HG03039 (cell line): ENCODE measurements around the gene OCA2.

Experiments
- ATAC-seq: cut with Tn5 transposase; IDR thresholded peaks from one replicate; pipeline ENCODE4 v1.9.1; 2021; ENCODE audit warnings: mild to moderate bottlenecking, moderate library complexity; ENCODE audit not compliant: unreplicated experiment

The OCA2 gene

DNA sequence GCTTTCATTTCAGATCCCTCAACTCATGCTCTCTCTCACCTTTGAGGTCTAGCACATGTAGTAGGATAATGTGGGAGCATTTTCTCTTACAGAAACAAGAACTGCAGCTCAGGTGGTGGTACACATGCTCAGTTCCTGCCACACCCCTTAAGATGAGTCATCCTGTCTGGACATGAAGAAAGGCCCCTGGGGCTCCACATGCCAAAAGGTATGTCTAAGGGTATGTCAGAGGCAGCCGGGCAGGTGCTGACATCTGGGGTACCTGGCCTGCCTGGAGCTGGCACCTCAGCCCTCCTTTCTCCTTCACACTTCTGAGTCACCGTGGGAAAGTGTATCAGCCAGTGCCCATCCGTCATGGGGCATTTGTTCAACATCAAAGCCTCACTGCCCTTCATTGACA lies 209.9 kb downstream of the OCA2 start:
- ATAC-seq: no peak

DNA sequence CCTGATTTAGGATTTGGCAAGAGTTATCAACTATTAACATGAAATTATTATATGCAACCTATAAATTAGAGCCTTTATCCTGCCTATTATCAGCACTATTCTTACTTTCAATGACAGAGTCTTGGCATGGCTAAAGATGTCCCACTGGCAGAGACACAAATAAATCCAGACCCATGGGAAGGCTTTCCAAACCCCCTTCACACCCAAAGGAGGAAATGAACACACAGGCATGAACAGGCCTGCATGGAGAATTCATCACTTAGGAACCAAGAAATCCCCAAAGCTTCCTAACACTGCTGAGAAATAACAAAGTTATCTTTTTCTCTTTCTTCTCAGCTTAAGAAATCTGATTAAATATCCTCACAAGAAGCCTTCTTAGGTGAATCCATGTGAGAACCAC lies 213.9 kb downstream of the OCA2 start:
- no peak for ATAC-seq

DNA sequence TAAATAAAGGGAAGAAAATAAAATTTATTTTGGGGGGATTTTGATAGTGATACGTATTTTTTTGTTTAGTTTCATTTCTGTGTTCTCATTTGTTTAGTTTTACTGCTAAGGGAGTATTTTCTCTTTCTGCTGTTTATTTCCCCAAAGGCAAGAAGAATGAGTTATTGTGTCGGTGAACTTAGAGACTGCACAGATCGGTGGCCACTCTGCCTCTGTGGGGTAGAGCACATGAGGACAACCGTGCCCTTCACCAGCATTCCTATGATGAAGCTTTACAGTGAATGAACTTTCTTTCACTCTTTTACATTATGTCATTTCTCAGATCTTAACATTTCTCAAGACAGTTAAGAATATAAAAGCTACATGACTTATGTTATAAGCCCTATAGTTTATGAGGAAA lies 214.4 kb downstream of the OCA2 start:
- no peak for ATAC-seq

DNA sequence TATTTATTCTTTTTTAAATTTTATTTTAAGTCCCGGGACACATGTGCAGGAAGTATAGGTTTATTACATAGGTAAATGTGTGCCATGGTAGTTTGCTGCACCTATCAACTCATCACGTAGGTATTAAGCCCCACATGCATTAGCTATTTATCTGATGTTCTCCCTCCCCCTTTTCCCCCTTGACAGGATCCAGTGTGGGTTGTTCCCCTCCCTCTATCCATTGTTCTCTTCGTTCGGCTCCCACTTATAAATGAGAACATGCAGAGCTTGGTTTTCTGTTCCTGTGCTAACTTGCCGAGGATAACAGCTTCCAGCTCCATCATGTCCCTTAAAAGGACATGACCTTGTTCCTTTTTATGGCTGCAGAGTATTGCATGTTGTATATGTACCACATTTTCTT lies 220.3 kb downstream of the OCA2 start:
- ATAC-seq: no peak

DNA sequence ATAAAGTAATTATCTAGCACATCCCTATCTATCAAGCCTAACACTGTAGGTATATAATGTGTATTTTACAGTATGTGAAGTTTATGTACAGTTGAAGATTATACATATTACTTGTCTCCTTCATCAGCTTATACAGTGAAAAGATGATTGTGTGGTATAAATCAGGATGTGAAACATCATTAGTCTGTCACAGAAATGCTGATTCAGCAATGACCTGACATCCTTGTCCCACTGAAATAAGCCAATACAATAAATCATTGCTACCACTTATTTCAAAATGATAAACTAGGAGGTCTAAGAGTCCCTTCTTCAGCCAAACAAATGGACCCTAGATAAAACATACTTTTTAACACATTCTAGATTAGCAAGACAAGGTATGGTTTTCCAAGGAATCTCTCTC lies 225.3 kb downstream of the OCA2 start:
- ATAC-seq: no peak

DNA sequence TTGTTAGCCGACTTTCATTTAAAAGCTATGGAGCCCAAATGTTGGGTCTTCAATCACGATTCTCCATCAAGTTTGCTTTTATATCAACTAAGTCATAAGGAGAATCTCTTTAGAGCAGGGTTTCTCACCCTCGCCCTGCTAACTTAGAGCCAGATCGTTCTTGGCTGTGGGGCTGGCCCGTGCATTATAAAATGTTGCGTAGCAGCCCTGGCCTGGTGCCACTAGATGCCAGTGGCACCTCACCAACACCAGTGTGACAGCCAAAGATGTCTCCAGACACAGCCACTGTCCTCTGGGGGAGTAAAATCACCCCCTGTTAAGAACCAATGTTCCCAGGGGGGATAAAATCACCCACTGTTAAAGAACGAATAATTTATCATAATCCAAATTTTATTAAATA lies 226.1 kb downstream of the OCA2 start:
- no peak for ATAC-seq

DNA sequence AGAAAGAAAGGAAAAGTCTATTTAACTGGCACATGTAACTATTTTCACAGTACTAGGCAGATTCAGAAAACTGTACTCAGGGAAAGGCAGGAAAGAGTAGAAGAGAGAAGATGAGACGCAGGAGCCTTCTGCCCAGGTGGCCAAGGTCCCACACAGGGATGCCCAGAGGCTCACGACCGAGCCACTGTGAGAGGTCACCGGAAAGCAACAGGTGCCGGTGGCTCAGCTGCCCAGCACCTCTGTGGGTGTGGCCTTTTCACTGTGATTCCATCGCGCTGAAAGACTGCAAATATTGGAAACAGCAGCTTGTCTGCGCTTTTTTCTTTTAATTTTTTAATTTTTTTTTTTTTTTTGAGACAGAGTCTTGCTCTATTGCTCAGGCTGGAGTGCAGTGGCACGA lies 226.8 kb downstream of the OCA2 start:
- ATAC-seq: no peak

DNA sequence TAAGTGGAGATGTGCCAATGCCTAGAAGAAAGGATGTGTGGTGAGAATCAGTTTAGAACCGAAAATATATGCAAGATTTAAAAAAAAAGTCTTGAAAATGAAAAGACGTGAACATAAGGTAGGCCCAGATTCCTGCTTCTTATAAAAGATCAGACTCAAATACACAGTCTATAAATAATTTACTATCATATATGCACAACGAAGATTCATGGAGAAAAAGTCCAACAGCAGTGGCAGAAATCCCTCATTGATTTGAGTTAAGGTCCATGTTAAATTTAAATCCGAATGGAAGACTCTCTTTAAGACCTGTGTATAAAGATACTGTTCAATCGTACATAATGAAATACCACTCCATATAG lies 227.2 kb downstream of the OCA2 start:
- ATAC-seq: no peak

DNA sequence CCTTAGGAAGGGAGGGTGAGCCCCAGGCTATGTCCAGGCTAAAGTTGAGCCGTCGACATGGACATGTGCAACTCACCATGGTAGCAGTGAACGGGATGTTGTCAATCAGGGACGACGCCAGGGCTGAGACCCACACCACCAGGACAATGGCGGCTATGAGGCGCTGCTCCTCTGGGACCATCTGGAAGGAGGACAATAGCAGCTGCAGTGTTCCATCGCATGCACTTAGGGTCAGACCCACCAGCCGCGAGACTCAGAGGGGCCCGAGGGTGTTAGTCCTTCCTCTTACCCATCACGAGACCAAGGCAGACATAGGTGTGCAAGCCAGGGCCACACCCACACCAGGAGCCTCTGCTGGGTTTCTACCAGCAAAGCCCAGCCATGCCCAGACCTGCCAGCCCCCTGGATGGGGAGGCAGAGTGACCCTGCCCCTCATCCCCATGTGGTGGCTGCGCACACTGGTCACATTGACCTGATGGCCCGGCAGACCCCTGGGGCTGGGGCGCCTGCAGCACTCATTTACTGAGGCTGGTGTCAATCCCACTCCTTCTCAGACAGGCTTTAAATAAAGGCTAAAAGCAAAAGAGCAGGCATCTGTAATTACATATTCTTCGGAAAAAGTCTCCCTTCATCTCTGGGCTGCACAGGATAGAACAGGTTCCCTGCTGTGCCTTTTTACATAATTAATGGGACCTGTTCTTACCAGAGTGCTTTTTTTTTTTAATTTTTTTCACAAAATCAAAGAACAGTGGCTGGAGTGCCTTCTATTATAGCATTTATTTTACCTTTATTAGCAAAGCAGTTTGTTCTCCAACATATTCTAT lies 227.8 kb downstream of the OCA2 start:
- no peak for ATAC-seq

DNA sequence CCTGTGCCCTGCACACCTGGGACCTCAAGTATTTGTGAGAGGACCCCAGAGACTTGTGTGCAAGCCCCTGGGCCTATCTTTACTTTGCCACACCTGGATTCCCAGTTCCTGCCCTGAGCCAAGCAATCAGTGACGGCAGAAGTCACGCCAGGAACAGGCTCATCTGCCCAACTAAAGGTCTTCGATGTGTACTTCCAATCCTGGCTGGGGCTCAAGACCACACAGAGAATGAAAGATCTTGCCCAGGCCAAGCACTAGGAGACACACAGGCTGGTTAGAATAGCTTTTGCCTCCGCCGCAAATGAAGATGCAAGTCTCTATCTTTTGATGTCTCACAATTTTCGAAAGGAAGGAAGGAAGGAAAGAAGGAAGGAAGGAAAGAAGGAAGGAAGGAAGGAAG lies 228.8 kb downstream of the OCA2 start:
- ATAC-seq: no peak

DNA sequence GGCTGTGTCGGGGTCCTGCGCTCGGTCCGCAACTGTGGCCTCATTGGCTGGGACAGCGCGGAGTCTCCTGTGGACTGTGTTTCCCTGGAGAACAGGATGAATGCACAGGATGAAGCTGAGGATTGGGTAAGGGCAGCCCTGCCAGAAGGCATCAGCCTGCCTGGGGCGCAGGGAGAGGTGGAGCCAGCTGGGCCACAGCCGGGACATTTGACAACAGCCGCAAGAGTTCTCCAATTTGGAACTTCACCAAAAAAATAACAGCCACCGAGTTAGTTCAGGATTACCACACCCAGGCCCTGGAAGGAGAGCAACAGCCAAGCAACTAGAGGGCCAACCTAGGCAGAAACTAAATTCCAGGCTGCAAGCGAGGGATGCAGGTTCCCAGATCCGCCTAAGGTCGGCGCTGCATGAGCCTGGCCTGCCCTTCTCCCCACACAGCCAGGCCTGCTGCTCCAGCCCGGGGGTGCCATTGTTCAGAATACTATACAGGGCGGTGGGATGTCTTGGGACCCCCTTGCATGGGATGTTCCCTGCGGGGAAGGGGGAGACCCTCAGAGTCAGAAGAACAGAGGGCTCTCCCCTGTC lies 229.3 kb downstream of the OCA2 start:
- ATAC-seq: no peak

DNA sequence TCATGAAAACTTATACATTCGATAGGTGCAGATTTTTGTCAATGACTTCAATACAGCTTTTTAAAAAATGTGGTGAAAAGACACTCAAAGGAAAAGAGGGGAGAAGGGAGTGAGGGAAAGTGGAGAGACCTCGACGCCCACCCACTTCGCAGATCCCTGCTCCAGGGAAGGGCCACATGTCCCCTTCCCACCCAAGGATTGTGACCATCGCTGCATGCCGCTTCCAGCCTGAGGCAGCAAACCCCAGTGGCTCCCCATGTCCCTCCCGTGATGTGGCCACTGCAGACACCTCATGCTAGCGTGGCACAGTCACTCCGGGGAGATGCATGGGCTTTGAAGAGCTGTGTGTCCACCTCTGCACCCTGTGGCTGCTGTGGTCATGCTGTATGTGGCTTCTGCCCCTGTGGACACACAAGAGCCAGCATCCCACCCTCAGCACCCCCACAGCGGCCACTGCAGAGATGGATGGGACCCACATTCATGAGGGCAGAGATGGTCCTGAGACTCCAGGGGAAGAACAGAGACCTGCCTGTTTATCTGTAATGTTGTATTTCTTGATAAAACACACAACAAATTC lies 230.2 kb downstream of the OCA2 start:
- ATAC-seq: no peak

DNA sequence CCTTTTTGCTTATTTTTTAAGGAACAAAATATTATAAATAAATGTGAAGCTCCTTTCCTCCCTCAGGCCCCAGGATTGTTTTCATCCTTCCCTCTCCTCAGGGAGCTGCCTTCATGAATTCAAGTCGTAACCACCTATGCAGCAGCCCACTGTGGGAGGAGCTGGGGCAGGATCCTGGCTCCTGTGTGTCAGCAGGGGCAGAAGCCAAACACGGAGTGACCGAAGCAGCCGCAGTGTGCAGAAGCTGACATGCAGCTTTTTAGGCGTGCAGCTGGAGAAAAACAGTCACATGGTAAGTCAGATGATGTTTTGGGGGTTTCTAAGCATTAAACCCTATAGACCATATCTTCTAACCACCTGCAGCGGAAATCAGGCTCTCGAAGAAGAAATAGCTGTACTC lies 231.3 kb downstream of the OCA2 start:
- no peak for ATAC-seq

DNA sequence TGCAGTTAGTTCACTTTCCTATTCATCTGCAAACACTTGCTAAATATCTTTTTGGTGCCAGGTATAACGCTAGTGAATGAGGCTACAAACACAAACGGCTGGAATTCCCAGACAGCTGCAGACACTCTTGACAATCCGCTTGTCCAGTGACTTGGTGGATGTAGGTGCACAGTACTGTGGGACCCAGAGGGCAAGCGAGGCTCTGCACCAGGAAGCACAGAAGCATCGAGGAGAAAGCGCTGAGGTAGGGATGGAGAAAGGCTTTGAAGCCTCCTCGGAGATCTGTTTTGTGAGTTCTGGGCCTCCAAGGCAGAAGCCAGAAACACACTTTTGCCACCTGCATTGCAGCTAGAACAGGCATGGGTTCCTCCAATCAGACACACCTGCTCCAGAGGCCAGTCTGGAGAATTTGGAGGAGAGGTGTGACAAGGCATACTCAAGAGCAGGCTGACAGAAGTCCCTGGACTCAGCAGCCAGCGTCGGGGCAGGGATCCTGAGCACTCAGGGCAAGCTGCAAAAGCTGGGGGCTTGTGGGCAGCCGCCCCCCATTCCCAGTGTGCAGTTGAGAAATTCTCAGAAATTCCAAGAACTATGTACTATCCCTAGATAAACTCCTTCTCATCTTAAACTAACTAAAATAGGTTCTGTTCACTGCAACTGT lies 232.5 kb downstream of the OCA2 start:
- no peak for ATAC-seq

DNA sequence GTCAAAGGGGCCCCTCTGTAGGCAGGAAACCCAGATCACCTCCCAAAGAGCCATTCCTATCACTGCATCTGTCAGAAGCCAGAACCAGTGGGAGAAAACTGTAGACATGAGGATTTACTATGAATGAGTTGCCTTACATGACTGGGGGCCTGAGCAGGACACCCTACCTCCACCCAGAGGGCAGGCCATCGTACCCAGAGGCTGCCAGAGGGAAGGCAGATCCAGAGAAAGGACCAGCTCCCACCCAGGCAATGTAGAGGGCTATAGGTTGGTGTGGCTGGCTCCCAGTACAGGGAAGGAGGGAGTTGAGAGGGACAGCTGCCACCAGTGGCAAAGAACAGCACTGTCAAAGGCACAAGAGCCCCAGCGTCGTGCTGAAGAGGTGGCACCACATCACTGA lies 233.2 kb downstream of the OCA2 start:
- ATAC-seq: no peak

DNA sequence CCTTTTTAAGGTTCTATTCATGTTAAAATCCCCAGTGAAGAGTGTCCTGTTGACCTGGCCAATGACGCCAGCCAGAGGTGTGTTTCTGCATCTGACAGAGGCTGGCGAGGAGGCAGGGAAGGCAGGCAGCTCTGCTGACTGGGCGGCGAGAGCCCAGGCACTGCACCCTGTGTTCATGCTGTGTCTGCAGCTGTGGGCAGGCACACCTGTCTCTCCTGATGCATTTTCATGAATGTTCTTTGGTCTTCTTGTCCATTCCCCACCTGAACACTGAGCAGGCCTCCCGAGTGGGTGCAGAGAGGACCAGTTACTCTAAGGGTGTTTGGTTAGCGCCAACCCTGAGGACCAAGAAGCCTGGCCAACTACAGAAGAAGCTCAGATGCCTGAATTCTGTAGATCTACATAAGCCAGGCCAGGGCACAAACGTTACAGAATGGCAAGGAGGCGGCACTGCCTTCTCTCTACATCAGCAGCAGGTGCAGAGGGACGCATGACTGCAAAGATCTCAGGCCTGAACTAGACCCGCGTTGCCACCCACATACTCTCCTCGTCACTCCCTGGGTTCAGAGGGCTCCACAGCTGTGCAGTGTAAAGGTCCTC lies 233.7 kb downstream of the OCA2 start:
- ATAC-seq: no peak

DNA sequence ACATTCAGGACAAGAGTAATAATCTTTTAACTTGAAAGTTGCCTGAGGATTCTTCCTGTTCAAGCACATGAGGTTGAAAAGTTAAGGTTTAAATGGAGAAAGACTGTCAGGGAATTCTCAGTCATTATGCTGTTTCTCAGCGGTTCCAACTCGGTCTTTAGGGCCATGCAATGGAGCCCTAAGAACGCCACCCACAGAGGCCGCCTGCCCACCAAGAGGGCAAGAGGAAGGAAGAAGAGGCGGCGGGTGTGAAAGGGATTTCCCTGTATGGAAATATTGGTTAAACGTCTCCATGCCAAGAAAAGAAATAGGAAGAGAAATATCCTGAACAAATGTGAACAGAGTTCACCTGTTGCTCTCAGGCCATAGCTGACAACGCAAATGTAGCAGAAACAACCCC lies 234.4 kb downstream of the OCA2 start:
- no peak for ATAC-seq

DNA sequence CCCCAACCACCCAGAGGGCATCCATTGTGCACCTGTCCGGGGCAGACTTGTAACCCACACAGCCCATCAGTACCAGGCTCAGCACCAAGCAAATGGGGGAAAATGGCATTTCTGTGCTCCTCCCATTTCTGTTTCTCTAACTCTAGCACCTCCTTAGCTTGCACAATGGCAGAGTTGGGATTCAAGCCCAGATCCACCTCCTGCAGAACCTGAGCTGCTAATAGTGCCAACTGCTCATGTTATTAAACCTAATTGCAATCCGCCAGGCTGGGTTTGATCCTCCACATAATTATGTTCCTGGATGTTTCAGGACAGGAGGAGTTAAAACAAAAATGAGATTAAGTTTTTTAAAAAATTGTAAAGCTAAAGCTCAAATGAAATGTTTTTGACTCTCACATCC lies 235.0 kb downstream of the OCA2 start:
- ATAC-seq: no peak

DNA sequence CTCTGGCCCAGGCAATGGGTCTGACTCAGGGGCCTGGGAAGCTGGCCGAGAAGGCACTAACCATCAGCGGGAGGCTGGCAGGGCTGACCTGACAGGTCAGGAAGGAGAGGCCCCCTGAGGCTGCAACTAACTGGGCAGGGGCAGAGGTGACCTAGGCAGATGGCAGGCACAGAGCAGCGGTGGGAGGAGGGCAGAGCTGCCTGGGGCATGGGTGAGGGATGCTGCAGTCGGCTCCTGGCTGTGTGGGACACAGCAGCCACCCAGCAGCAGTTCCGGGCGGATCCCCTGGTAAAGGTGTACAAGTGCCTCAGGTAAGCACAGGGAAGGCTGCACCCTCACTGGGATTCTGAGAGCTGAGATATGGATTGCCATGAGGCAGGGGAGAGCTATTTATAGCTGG lies 236.1 kb downstream of the OCA2 start:
- ATAC-seq: no peak

DNA sequence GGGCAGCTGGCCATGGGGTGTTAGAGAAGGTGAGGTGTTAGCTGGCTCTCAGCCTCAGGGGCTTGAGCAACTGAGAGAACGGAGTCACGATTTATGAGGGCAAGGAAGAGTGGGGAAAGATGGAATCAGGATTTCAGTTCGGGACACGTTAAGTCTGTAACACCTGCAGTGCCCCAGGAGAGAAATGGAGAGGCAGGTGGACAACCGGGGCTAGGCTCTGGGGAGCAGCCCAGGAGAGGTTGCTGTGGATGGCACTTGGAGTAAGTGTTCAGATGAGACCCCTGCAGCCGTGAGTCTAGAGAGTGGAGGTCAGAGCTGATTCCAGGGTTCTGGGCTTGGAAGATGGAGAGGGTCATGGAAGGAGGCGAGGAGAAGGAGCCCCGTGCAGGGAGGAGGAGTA lies 237.9 kb downstream of the OCA2 start:
- ATAC-seq: no peak

DNA sequence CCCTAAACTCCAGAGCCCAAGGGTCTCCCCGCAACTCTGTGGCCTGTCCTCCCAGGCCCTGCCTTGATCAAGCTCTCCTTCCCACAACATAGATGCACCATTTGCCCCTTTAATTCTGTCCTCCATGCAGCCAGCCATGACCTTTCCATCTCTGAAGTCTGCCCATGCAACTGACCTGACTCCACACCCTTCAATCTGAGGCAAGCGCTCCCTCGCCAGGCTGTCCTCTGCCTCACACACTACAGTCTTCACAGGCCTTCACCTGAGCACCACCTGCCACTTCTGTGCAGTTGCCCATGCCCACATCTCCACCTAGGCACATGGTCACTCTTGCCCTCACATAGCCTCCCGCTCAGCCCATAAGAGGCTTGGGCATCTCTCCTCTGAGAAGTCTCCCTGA lies 244.0 kb downstream of the OCA2 start:
- ATAC-seq: no peak

DNA sequence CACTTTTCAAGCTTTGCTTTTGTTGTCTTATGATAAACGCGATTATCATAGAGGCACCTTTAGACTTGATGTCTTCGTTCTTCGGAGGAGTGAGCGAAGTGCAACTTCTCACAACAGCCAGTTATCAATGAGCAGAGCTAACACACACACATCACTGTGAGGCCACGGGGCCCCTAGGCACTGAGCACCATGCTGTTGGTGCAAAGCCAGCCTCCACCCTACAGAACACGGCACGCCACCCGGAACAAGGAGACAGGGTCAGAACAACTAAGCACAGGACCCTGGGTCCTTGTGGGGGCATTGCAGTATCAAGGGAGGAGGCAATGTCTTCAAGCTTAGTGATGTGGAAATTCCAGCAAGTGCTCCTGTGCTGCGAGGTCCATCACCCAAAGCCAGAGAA lies 244.5 kb downstream of the OCA2 start:
- no peak for ATAC-seq
